Prostate gland (tissue), 2 donors: ENCODE results near the gene ZNF749.

ENCODE experiments used
- CTCF ChIP-seq, 4 experiments: fragments of 200-600 bp in 2 of 4; fragments of 450-650 bp in 2 of 4; sonication (generic) in 2 of 4; IDR thresholded peaks; 1 replicate in 3 of 4; 2 replicates in 1 of 4; pipeline ENCODE4 v1.5.1; 2016 to 2019; ENCODE audit warnings: antibody characterized with exemption in 4 of 4, mild to moderate bottlenecking in 2 of 4, moderate library complexity in 2 of 4
- POLR2A ChIP-seq: fragments of 450-650 bp; IDR thresholded peaks from one replicate; pipeline ENCODE4 v1.6.1; 2016; ENCODE audit warnings: antibody characterized with exemption, mild to moderate bottlenecking
- POLR2AphosphoS5 ChIP-seq: sonication (generic); formaldehyde crosslinking; IDR thresholded peaks from one replicate; pipeline ENCODE4 v1.6.1; 2017; ENCODE audit warnings: antibody characterized with exemption

GRCh38 chr19:57465680-57466381 is 30.7 kb downstream of the ZNF749 start:
- TF ChIP-seq POLR2A (no peak), CTCF (IDR thresholded peaks at IDR 0.05) (no peak), POLR2AphosphoS5 (no peak)
